Measurements from ENCODE around the gene FYTTD1.

The FYTTD1 gene

DNA sequence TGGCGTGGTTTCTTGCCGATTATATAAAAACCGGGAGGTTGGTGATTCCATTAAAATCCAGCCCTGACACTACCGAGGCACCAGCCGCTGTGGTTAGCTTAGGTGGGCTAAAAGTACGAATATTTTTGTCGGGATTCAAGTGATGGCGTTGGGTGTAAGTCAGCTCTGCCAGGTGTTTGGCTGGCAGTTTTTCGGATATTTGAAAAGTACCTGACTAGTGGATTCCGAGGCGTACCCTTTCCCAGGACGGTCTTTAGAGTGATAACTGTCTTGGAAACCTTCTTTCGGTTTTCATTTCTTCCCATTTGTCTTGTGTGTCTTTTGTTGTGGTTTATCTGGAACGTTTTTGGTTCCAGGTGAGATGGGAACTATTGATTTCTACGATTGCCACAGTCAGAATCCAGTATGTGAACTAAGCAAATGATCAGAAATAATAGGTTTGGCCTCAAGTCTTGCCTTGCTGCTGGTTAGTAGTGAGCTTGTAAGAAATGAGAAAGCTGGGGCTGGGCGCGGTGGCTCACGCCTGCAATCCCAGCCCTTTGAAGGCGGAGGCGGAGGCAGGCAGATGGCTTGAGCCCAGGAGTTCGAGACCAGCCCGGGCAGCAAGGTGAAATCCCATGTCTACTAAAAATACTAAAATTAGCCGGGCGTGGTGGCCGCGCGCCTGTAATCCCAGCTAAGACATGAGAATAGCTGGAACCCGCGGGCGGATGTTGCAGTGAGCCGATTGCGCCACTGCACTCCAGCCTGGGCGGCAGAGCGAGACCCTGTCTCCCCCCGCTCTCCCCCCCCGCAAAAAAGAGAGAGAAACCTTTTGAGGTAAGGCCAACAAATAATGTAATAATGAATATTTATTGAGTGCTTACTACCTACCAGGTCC lies 1.4 kb downstream of the FYTTD1 start:
- H3K4me1 ChIP-seq (ENCODE audit: control insufficient read depth, insufficient read depth, low read length): peaks cover 10% of the 10 kb centered on the region
- no peaks in the 10 kb centered on the region for H3K36me3 ChIP-seq (ENCODE audit: control insufficient read depth, insufficient read depth, low read length)
- H3K27ac ChIP-seq (ENCODE audit: insufficient read depth, low read depth, low read length, poor library complexity, severe bottlenecking): no peak overlapping the region
- H3K27me3 ChIP-seq (ENCODE audit: control insufficient read depth, insufficient read depth, low read length, poor library complexity, severe bottlenecking): peaks cover 39% of the 10 kb centered on the region
- 46 to 47% methylated on average over 35 to 36 of the region's 36 CpGs for WGBS, 2 experiments
- H3K9me3 ChIP-seq (ENCODE audit: control insufficient read depth, low read length): no peaks in the 10 kb centered on the region
- peak overlapping the region; percentile 90 for H3K4me3 ChIP-seq (ENCODE audit: insufficient read depth, low read depth, low read length)

DNA sequence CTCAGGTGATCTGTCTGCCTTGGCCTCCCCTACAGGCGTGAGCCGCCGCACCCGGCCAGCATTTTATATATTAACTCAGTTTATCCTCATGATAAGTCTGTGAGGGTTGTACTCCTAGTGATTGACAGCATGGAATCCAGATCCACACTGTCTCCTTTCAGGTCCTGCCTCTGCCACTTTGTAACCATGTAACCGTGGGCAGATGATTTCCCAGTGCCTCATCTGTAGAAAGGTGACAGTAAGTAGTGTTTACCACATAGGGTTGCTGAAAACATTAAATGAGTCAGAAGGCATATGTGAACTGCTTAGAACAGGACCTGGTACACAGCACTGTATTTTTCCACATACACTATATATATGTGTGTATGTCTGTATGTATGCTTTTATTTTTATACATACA lies 2.4 kb downstream of the FYTTD1 start:
- Histone ChIP-seq H3K4me3 (ENCODE audit: insufficient read depth, low read depth, low read length) (no peak overlapping the region), H3K27me3 (ENCODE audit: control insufficient read depth, insufficient read depth, low read length, poor library complexity, severe bottlenecking) (peaks cover 39% of the 10 kb centered on the region), H3K36me3 (ENCODE audit: control insufficient read depth, insufficient read depth, low read length) (no peaks in the 10 kb centered on the region), H3K4me1 (ENCODE audit: control insufficient read depth, insufficient read depth, low read length) (peaks cover 10% of the 10 kb centered on the region), H3K27ac (ENCODE audit: insufficient read depth, low read depth, low read length, poor library complexity, severe bottlenecking) (no peak overlapping the region), H3K9me3 (ENCODE audit: control insufficient read depth, low read length) (no peaks in the 10 kb centered on the region)
- 92% methylated on average over 5 of the region's 5 CpGs for WGBS, 2 experiments

DNA sequence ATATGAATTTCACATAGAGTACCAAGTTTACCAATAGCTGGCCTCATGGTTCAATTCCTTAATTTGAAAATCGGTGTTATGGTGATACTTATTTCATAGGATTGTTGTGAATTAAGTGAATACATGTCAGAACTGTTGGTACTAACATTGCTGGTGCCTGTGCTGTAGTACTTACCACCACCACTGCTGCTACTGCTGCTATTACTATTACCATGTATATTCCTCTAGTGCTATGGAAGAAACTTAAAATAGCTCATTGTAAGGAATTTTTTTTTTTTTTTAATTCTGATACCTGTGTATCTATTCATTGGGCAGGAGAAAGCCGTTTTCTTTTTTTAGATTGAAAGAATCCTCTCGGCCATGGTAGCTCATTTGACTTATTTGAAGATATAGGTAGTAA lies 3.6 kb downstream of the FYTTD1 start:
- Histone ChIP-seq H3K27ac (ENCODE audit: insufficient read depth, low read depth, low read length, poor library complexity, severe bottlenecking) (no peak overlapping the region), H3K4me3 (ENCODE audit: insufficient read depth, low read depth, low read length) (no peak overlapping the region), H3K4me1 (ENCODE audit: control insufficient read depth, insufficient read depth, low read length) (peaks cover 10% of the 10 kb centered on the region), H3K9me3 (ENCODE audit: control insufficient read depth, low read length) (no peaks in the 10 kb centered on the region), H3K27me3 (ENCODE audit: control insufficient read depth, insufficient read depth, low read length, poor library complexity, severe bottlenecking) (peaks cover 39% of the 10 kb centered on the region), H3K36me3 (ENCODE audit: control insufficient read depth, insufficient read depth, low read length) (no peaks in the 10 kb centered on the region)
- WGBS, 2 experiments: 97 to 98% methylated on average over 3 of the region's 3 CpGs

DNA sequence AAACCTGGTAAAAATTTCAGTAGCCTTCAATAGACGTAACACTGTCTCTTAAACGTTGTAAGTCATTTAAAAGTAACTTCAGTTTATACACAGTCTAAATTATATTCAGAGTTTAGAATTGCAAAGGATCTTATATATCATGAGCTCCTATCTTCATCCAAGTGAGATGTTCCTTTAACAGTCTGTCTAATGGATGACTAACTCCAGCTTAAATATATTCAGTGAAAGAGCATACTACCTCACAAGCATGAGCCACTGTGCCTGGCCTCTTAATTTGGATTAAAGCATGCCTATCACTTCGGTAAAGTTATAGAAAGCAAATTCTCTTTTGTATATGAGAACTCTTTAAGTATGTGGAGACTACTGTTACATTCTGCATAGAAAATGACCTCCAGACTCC lies 7.0 kb downstream of the FYTTD1 start:
- Histone ChIP-seq H3K27me3 (ENCODE audit: control insufficient read depth, insufficient read depth, low read length, poor library complexity, severe bottlenecking) (peaks cover 5% of the 10 kb centered on the region), H3K4me3 (ENCODE audit: insufficient read depth, low read depth, low read length) (no peak overlapping the region), H3K36me3 (ENCODE audit: control insufficient read depth, insufficient read depth, low read length) (no peaks in the 10 kb centered on the region), H3K9me3 (ENCODE audit: control insufficient read depth, low read length) (no peaks in the 10 kb centered on the region), H3K27ac (ENCODE audit: insufficient read depth, low read depth, low read length, poor library complexity, severe bottlenecking) (no peak overlapping the region), H3K4me1 (ENCODE audit: control insufficient read depth, insufficient read depth, low read length) (peaks cover under 1% of the 10 kb centered on the region)
- WGBS, 2 experiments: 73 to 94% methylated on average over 2 to 3 of the region's 3 CpGs

DNA sequence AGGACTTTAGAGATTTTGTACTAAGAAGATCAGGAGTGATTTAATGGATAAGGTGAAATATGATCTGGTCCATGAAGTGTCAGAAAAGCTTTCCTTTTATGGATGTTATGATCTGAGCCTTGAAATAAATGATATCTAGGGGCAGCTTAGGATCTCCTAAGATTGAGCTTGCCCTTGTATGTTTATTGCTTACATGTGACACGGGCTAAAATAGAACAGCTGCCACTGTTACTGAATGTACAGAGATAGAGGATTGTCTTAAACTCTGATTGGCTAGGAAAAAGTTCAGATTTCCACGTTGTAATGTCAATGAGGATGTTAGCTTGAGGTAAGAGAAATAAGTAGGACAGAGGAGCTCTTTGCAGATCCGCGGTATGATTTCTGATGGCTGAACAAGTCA lies 8.8 kb downstream of the FYTTD1 start:
- H3K36me3 ChIP-seq (ENCODE audit: control insufficient read depth, insufficient read depth, low read length): peaks cover 3% of the 10 kb centered on the region
- no peak overlapping the region for H3K27ac ChIP-seq (ENCODE audit: insufficient read depth, low read depth, low read length, poor library complexity, severe bottlenecking)
- no peak overlapping the region for H3K4me3 ChIP-seq (ENCODE audit: insufficient read depth, low read depth, low read length)
- no peaks in the 10 kb centered on the region for H3K9me3 ChIP-seq (ENCODE audit: control insufficient read depth, low read length)
- H3K4me1 ChIP-seq (ENCODE audit: control insufficient read depth, insufficient read depth, low read length): no peaks in the 10 kb centered on the region
- H3K27me3 ChIP-seq (ENCODE audit: control insufficient read depth, insufficient read depth, low read length, poor library complexity, severe bottlenecking): no peaks in the 10 kb centered on the region
- 96 to 98% methylated on average over 4 of the region's 4 CpGs for WGBS, 2 experiments

DNA sequence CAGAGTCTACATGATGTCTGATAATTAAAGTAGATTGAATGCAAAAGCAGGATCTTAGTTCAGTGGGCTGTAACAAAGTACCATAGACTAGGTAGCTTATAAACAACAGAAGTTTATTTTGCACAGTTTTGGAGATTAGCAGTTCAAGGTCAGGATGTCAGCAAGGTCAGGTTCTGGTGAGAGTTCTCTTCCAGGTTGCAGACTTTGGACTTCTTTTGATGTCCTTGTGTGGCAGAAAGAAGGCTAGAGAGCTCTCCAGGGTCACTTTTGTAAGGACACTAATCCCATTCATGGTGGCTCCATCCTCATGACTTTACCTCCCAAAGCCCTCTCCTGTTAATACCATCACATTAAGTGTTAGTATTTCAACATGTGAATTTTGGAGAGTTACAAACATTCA lies 12.1 kb downstream of the FYTTD1 start:
- H3K4me1 ChIP-seq (ENCODE audit: control insufficient read depth, insufficient read depth, low read length): no peaks in the 10 kb centered on the region
- no peaks in the 10 kb centered on the region for H3K27me3 ChIP-seq (ENCODE audit: control insufficient read depth, insufficient read depth, low read length, poor library complexity, severe bottlenecking)
- H3K9me3 ChIP-seq (ENCODE audit: control insufficient read depth, low read length): no peaks in the 10 kb centered on the region
- H3K4me3 ChIP-seq (ENCODE audit: insufficient read depth, low read depth, low read length): no peak overlapping the region
- no peak overlapping the region for H3K27ac ChIP-seq (ENCODE audit: insufficient read depth, low read depth, low read length, poor library complexity, severe bottlenecking)
- H3K36me3 ChIP-seq (ENCODE audit: control insufficient read depth, insufficient read depth, low read length): peaks cover 3% of the 10 kb centered on the region

DNA sequence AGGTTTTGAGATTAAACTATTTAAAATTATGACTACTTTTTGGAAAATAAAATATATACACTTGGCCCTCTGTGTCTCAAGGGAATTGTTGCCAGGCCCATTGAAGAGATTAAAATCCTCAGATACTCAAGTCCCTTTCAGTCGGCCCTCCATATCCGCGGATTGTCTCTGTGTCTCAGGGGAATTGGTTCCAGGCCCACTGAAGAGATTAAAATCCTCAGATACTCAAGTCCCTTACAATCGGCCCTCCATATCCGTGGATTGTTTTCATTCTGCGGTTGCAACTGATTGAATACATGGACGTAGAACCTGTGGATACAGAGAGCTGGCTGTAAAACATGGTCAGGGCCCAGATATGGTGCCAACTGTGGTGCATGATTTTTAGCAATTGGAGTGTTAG lies 25.6 kb downstream of the FYTTD1 start:
- no peaks in the 10 kb centered on the region for H3K27me3 ChIP-seq (ENCODE audit: control insufficient read depth, insufficient read depth, low read length, poor library complexity, severe bottlenecking)
- no peaks in the 10 kb centered on the region for H3K4me1 ChIP-seq (ENCODE audit: control insufficient read depth, insufficient read depth, low read length)
- peaks cover 35% of the 10 kb centered on the region for H3K36me3 ChIP-seq (ENCODE audit: control insufficient read depth, insufficient read depth, low read length)
- no peaks in the 10 kb centered on the region for H3K9me3 ChIP-seq (ENCODE audit: control insufficient read depth, low read length)
- H3K27ac ChIP-seq (ENCODE audit: insufficient read depth, low read depth, low read length, poor library complexity, severe bottlenecking): no peak overlapping the region
- WGBS, 2 experiments: 93 to 95% methylated on average over 7 of the region's 7 CpGs
- H3K4me3 ChIP-seq (ENCODE audit: insufficient read depth, low read depth, low read length): no peak overlapping the region

DNA sequence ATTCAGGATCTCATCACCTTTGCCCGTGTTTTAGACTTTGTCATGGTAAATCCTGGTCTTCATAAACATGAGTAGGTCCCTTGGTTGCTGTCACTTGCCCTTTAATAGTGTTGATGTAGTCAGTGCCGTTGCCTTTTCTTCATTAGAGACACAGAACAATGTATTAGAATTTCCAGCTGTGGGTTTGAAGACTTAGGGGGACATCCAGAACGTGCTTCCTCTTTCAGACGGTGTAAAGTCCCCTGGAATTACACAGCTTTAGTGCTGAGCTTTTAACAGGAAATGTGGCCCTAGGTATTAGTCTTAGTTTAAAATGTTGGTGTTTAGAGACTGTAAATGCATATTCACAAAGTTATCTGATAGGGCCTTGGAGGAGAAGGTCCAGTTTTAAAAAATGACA lies 32.5 kb downstream of the FYTTD1 start:
- Histone ChIP-seq H3K27me3 (ENCODE audit: control insufficient read depth, insufficient read depth, low read length, poor library complexity, severe bottlenecking) (no peaks in the 10 kb centered on the region), H3K4me3 (ENCODE audit: insufficient read depth, low read depth, low read length) (no peak overlapping the region), H3K4me1 (ENCODE audit: control insufficient read depth, insufficient read depth, low read length) (peaks cover 5% of the 10 kb centered on the region), H3K9me3 (ENCODE audit: control insufficient read depth, low read length) (no peaks in the 10 kb centered on the region), H3K36me3 (ENCODE audit: control insufficient read depth, insufficient read depth, low read length) (peaks cover 25% of the 10 kb centered on the region), H3K27ac (ENCODE audit: insufficient read depth, low read depth, low read length, poor library complexity, severe bottlenecking) (peak overlapping the region; percentile 65)
- WGBS, 2 experiments: 55 to 73% methylated on average over 4 of the region's 4 CpGs

DNA sequence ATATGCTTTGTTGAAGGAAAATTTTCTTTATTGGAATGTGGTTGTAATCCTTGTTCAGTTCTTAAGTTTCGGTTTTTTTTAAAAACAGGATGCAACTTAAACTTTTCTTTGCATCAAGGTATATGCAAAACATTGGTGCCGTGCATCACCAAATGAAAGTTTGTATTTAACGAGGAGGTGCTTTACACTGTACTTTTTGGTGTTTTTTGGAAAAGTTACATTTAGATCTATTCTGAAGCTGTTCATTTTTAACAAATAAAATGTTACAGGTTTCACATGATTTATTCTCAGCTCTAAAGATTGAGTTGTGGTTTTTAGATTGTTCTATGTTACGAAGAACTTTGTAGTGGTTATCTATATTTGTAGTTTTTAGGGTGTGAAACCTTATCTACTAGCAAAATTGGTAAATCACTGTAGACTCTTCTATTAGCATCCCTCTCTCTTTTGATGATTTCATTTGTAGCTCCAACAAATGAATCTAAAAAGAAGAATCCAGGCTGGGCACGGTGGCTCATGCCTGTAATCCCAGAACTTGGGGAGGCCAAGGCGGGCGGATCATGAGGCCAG lies 34.4 kb downstream of the FYTTD1 start:
- Histone ChIP-seq H3K36me3 (ENCODE audit: control insufficient read depth, insufficient read depth, low read length) (peaks cover 13% of the 10 kb centered on the region), H3K4me3 (ENCODE audit: insufficient read depth, low read depth, low read length) (no peak overlapping the region), H3K27me3 (ENCODE audit: control insufficient read depth, insufficient read depth, low read length, poor library complexity, severe bottlenecking) (no peaks in the 10 kb centered on the region), H3K27ac (ENCODE audit: insufficient read depth, low read depth, low read length, poor library complexity, severe bottlenecking) (no peak overlapping the region), H3K9me3 (ENCODE audit: control insufficient read depth, low read length) (no peaks in the 10 kb centered on the region), H3K4me1 (ENCODE audit: control insufficient read depth, insufficient read depth, low read length) (peaks cover 5% of the 10 kb centered on the region)
- WGBS, 2 experiments: 93 to 95% methylated on average over 6 to 7 of the region's 7 CpGs

DNA sequence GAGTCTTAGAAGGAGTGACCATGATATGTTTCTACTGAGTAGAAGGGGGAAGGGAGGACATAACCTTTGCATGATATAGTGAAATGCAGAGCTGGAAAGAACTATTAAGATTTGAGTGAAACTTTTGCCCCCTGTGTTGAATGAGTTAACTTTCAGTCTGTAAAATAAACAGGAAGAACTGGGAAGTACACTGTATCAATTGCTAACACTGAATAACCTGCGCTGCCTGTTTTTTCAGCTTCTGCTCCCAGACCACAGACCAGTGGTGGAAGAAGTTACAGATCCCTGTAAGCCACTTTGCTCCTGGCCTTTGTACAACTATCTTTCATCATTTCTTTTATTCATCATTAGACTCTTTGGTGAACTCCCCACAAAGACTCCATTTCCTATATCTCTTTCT lies 37.7 kb downstream of the FYTTD1 start:
- Histone ChIP-seq H3K27ac (ENCODE audit: insufficient read depth, low read depth, low read length, poor library complexity, severe bottlenecking) (no peak overlapping the region), H3K4me1 (ENCODE audit: control insufficient read depth, insufficient read depth, low read length) (peaks cover under 1% of the 10 kb centered on the region), H3K4me3 (ENCODE audit: insufficient read depth, low read depth, low read length) (no peak overlapping the region), H3K9me3 (ENCODE audit: control insufficient read depth, low read length) (no peaks in the 10 kb centered on the region), H3K27me3 (ENCODE audit: control insufficient read depth, insufficient read depth, low read length, poor library complexity, severe bottlenecking) (no peaks in the 10 kb centered on the region), H3K36me3 (ENCODE audit: control insufficient read depth, insufficient read depth, low read length) (no peaks in the 10 kb centered on the region)
- 96 to 98% methylated on average over 1 of the region's 1 CpG for WGBS, 2 experiments
